ENCODE measurements around the gene ZBTB39. TPM values are rescaled to one million over a fixed set of nuclear protein-coding genes. Genes with fewer than 3 reads are reported as not detected.

The ZBTB39 gene
- total RNA-seq, 1 experiment from 2014 or later: 3.6 TPM

- Histone ChIP-seq H3K79me2 (ENCODE audit: low read length) (0 out of 2 replicates have a peak, but pooled peaks cover 9% of the 10 kb centered on the region), H3K4me1 (ENCODE audit: insufficient read depth, low read length) (peaks cover 7% of the 10 kb centered on the region; the same call in 1 of the 2 replicates), H3K9ac (ENCODE audit: low read length) (no peak overlapping the region), H4K20me1 (ENCODE audit: low read length) (no peaks in the 10 kb centered on the region), H3K9me3 (ENCODE audit: low read length) (no peaks in the 10 kb centered on the region), H3K4me3 (ENCODE audit: low read length) (no peak overlapping the region), H3K36me3 (ENCODE audit: low read depth, low read length) (0 out of 2 replicates have a peak, but pooled peaks cover 3% of the 10 kb centered on the region), H2AFZ (ENCODE audit: low read length) (no peak overlapping the region), H3K9me2 (replicated peaks; ENCODE audit: low read length) (no peaks in the 10 kb centered on the region), H3F3A (ENCODE audit: low read length, unreplicated experiment) (no peaks in the 10 kb centered on the region), H3K27ac (ENCODE audit: low read length) (no peak overlapping the region), H3K27me3 (ENCODE audit: low read length) (no peaks in the 10 kb centered on the region), H3K4me2 (ENCODE audit: low read length) (no peak overlapping the region)
- no TSS peak for BruUV-seq (replicated peaks)
- CTCF ChIA-PET: no interaction called here
- intact Hi-C loops (cut with micrococcal nuclease): no loop called here
- POLR2A ChIA-PET (ENCODE audit: unreplicated experiment): no interaction called here
- no peak for TF ChIP-seq CTCF (conservative IDR thresholded peaks at IDR 0.05; ENCODE audit: low read depth, low read length)
- TF ChIP-seq EZH2 (IDR thresholded peaks at IDR 0.05; ENCODE audit: low read length, unreplicated experiment): no peak
- no peak for TF ChIP-seq EZH2phosphoT487 (IDR thresholded peaks at IDR 0.05; ENCODE audit: borderline replicate concordance, low read length)
- DNase-seq (no peak), ATAC-seq (no peak)
Observed at GRCh38 chr12:56995930-56996496, 10.3 kb downstream of the ZBTB39 start.

- Histone ChIP-seq H3K36me3 (ENCODE audit: low read depth, low read length) (0 out of 2 replicates have a peak, but pooled peaks cover 1% of the 10 kb centered on the region), H3K27me3 (ENCODE audit: low read length) (no peaks in the 10 kb centered on the region), H2AFZ (ENCODE audit: low read length) (no peak overlapping the region), H3K9ac (ENCODE audit: low read length) (no peak overlapping the region), H4K20me1 (ENCODE audit: low read length) (no peaks in the 10 kb centered on the region), H3F3A (ENCODE audit: low read length, unreplicated experiment) (no peaks in the 10 kb centered on the region), H3K79me2 (ENCODE audit: low read length) (0 out of 2 replicates have a peak, but pooled peaks cover 5% of the 10 kb centered on the region), H3K9me3 (ENCODE audit: low read length) (no peaks in the 10 kb centered on the region), H3K9me2 (replicated peaks; ENCODE audit: low read length) (no peaks in the 10 kb centered on the region), H3K4me3 (ENCODE audit: low read length) (no peak overlapping the region), H3K4me2 (ENCODE audit: low read length) (no peak overlapping the region), H3K4me1 (ENCODE audit: insufficient read depth, low read length) (peaks cover 7% of the 10 kb centered on the region; the same call in 1 of the 2 replicates), H3K27ac (ENCODE audit: low read length) (no peak overlapping the region)
- TF ChIP-seq EZH2phosphoT487 (IDR thresholded peaks at IDR 0.05; ENCODE audit: borderline replicate concordance, low read length) (no peak), EZH2 (IDR thresholded peaks at IDR 0.05; ENCODE audit: low read length, unreplicated experiment) (no peak), CTCF (conservative IDR thresholded peaks at IDR 0.05; ENCODE audit: low read depth, low read length) (no peak)
- CTCF ChIA-PET: no interaction called here
- DNase-seq (no peak), ATAC-seq (no peak)
- intact Hi-C loops (cut with micrococcal nuclease): no loop called here
- POLR2A ChIA-PET (ENCODE audit: unreplicated experiment): no interaction called here
- BruUV-seq (replicated peaks): no TSS peak
Observed at GRCh38 chr12:56995201-56995929, 11.0 kb downstream of the ZBTB39 start.

GRCh38 chr12:56994231-56994746, 12.1 kb downstream of the ZBTB39 start:
- H3K36me3 ChIP-seq (ENCODE audit: low read depth, low read length): no peaks in the 10 kb centered on the region
- BruUV-seq (replicated peaks): no TSS peak
- ATAC-seq: no peak

More at GRCh38 chr12:56994231-56994746, 12.1 kb downstream of the ZBTB39 start:
- ChIA-PET CTCF (no interaction called here), POLR2A (ENCODE audit: unreplicated experiment) (no interaction called here)
- TF ChIP-seq EZH2 (IDR thresholded peaks at IDR 0.05; ENCODE audit: low read length, unreplicated experiment): no peak
- no peak for TF ChIP-seq CTCF (conservative IDR thresholded peaks at IDR 0.05; ENCODE audit: low read depth, low read length)
- TF ChIP-seq EZH2phosphoT487 (IDR thresholded peaks at IDR 0.05; ENCODE audit: borderline replicate concordance, low read length): no peak
- no peak overlapping the region for H3K4me3 ChIP-seq (ENCODE audit: low read length)
- peaks cover 1% of the 10 kb centered on the region; the same call in 1 of the 2 replicates for H3K4me1 ChIP-seq (ENCODE audit: insufficient read depth, low read length)
- no peaks in the 10 kb centered on the region for H3K9me2 ChIP-seq (replicated peaks; ENCODE audit: low read length)
- no peak for DNase-seq
- no peak overlapping the region for H3K4me2 ChIP-seq (ENCODE audit: low read length)
- no peaks in the 10 kb centered on the region for H3K9me3 ChIP-seq (ENCODE audit: low read length)
- no peaks in the 10 kb centered on the region for H3F3A ChIP-seq (ENCODE audit: low read length, unreplicated experiment)
- intact Hi-C loops (cut with micrococcal nuclease): no loop called here
- H3K27me3 ChIP-seq (ENCODE audit: low read length): no peaks in the 10 kb centered on the region
- H3K27ac ChIP-seq (ENCODE audit: low read length): no peak overlapping the region
- H2AFZ ChIP-seq (ENCODE audit: low read length): no peak overlapping the region
- H4K20me1 ChIP-seq (ENCODE audit: low read length): no peaks in the 10 kb centered on the region
- no peaks in the 10 kb centered on the region for H3K79me2 ChIP-seq (ENCODE audit: low read length)
- H3K9ac ChIP-seq (ENCODE audit: low read length): no peak overlapping the region
